PFSK-1 (cell line): ENCODE results near the gene TSPAN6.

ENCODE experiments used
- SIN3A ChIP-seq: IDR thresholded peaks from 2 replicates; pipeline ENCODE4 v1.6.1; 2012; ENCODE audit warnings: mild to moderate bottlenecking, low read length, moderate library complexity, borderline replicate concordance; ENCODE audit not compliant: insufficient read depth
- TF ChIP-seq, protein P1 (sequence below), 2 experiments: IDR thresholded peaks; 2 replicates each; pipeline versions ENCODE4 v1.6.1 to v1.8.0; 2011 to 2012; ENCODE audit warnings: low read depth in 2 of 2, low read length in 2 of 2, control low read depth in 1 of 2, inconsistent platforms in 1 of 2, mild to moderate bottlenecking in 1 of 2, moderate library complexity in 1 of 2; ENCODE audit not compliant: insufficient read depth in 1 of 2

DNA sequence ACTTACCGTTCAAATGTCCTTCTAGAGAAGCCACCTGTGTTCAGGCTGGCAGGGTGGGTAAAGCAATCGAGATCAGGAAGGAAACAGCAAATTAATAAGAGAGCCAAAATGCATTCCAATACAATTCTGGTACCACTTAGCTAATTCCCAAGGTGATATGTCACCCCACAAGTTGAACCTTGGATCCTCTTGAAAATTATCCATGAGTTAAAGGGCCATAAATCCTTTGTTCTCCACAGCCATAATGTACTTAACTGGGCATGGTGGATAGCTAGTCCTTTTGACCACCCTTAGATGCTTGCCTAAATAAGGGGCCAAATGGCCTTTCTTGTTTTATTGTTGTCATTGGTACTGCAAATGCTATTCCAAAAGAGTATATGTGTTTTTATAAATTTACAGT, 49.9 kb downstream of the TSPAN6 start:
- TF ChIP-seq SIN3A: no peak
- TF ChIP-seq, protein P1, sequence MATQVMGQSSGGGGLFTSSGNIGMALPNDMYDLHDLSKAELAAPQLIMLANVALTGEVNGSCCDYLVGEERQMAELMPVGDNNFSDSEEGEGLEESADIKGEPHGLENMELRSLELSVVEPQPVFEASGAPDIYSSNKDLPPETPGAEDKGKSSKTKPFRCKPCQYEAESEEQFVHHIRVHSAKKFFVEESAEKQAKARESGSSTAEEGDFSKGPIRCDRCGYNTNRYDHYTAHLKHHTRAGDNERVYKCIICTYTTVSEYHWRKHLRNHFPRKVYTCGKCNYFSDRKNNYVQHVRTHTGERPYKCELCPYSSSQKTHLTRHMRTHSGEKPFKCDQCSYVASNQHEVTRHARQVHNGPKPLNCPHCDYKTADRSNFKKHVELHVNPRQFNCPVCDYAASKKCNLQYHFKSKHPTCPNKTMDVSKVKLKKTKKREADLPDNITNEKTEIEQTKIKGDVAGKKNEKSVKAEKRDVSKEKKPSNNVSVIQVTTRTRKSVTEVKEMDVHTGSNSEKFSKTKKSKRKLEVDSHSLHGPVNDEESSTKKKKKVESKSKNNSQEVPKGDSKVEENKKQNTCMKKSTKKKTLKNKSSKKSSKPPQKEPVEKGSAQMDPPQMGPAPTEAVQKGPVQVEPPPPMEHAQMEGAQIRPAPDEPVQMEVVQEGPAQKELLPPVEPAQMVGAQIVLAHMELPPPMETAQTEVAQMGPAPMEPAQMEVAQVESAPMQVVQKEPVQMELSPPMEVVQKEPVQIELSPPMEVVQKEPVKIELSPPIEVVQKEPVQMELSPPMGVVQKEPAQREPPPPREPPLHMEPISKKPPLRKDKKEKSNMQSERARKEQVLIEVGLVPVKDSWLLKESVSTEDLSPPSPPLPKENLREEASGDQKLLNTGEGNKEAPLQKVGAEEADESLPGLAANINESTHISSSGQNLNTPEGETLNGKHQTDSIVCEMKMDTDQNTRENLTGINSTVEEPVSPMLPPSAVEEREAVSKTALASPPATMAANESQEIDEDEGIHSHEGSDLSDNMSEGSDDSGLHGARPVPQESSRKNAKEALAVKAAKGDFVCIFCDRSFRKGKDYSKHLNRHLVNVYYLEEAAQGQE (IDR thresholded peaks at IDR 0.05; ENCODE audit: insufficient read depth in 1 of 2, low read depth in 2 of 2, low read length in 2 of 2): no peak
